Gastroesophageal sphincter (tissue), 4 donors: ENCODE data around the gene DYDC1. TPM values are rescaled to one million over a fixed set of nuclear protein-coding genes. Genes with fewer than 3 reads are reported as not detected.

Source experiments
- ATAC-seq: fragments of 150-250 bp; one replicate; pipeline ENCODE4 v1.9.1; 2016; ENCODE audit warnings: mild to moderate bottlenecking, moderate library complexity
- H3K27ac ChIP-seq, 4 donors: fragments of 200-600 bp; sonication (generic) in 3 of 4; 1 replicate in 3 of 4; 2 replicates in 1 of 4; pipeline ENCODE4 v1.5.1; 2016 to 2019
- H3K27me3 ChIP-seq: fragments of 200-600 bp; sonication (generic); one replicate; pipeline ENCODE4 v1.5.1; 2019
- H3K36me3 ChIP-seq, 2 donors: fragments of 200-600 bp; sonication (generic); one replicate each; pipeline ENCODE4 v1.5.1; 2019; ENCODE audit warnings: control low read depth in 1 of 2
- H3K4me1 ChIP-seq, 3 donors: fragments of 200-600 bp; sonication (generic); 1 replicate in 2 of 3; 2 replicates in 1 of 3; pipeline ENCODE4 v1.5.1; 2016 to 2019; ENCODE audit warnings: control low read depth in 2 of 3
- H3K4me3 ChIP-seq, 2 donors: fragments of 200-600 bp; sonication (generic); one replicate each; pipeline ENCODE4 v1.5.1; 2019; ENCODE audit warnings: mild to moderate bottlenecking in 1 of 2, moderate library complexity in 1 of 2
- H3K9me3 ChIP-seq, 3 donors: fragments of 200-600 bp; sonication (generic); one replicate each; pipeline ENCODE4 v1.5.1; 2017 to 2019; ENCODE audit warnings: control low read depth in 2 of 3
- CTCF ChIP-seq, 4 experiments: fragments of 200-600 bp in 2 of 4; fragments of 450-650 bp in 2 of 4; sonication (generic) in 1 of 4; IDR thresholded peaks; one replicate each; pipeline ENCODE4 v1.5.1; 2017 to 2019; ENCODE audit warnings: antibody characterized with exemption in 4 of 4, mild to moderate bottlenecking in 2 of 4, moderate library complexity in 2 of 4
- EP300 ChIP-seq: sonication (generic); formaldehyde crosslinking; IDR thresholded peaks from one replicate; pipeline ENCODE4 v1.6.1; 2017; ENCODE audit warnings: antibody characterized with exemption, mild to moderate bottlenecking
- POLR2A ChIP-seq, 2 donors: fragments of 450-650 bp; IDR thresholded peaks; one replicate each; pipeline ENCODE4 v1.6.1; 2017; ENCODE audit warnings: antibody characterized with exemption in 2 of 2, mild to moderate bottlenecking in 2 of 2, moderate library complexity in 1 of 2
- POLR2AphosphoS5 ChIP-seq: sonication (generic); formaldehyde crosslinking; IDR thresholded peaks from one replicate; pipeline ENCODE4 v1.6.1; 2017; ENCODE audit warnings: antibody characterized with exemption
- WGBS, 2 donors: methylation state at CpG; one replicate each; pipeline ENCODE4 v1.1.5; 2018; ENCODE audit warnings: low coverage in 1 of 2; 5-methylcytosine and 5-hydroxymethylcytosine counted together
- total RNA-seq, 4 donors: library from RNA; depleted of rRNA; stranded (reverse); fragments of >200 nt; gene quantifications; one replicate each; pipeline ENCODE4 v1.1.0, GENCODE V29; 2016

The DYDC1 gene
- total RNA-seq, 4 donors from 2014 or later, result not detected

DNA sequence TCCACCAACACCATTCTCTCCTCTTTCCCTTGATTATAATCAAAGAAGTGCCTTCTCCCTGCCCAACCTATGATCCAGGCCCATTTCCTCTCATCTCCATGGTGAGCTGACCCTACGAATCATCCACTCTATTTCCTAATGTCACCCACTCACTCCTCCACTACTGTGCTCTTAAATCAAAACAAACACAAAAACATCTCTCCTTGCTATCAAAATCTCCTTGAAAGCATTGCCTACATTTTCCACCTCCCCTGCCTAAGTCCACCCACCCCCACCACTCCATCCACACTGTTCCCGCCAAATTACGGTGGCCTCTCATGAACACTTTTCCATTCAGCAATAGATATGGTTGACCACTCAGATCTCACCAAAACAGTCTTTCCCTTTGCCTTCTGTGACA, 5.3 kb downstream of the DYDC1 start:
- no peak overlapping the region for H3K27ac ChIP-seq
- ATAC-seq, result no peak
- 71 to 94% methylated on average over 3 of the region's 3 CpGs for WGBS, 2 donors
- TF ChIP-seq POLR2AphosphoS5 (no peak), POLR2A (IDR thresholded peaks at IDR 0.05) (no peak), CTCF (IDR thresholded peaks at IDR 0.05) (no peak), EP300 (no peak)
- no peak overlapping the region for H3K4me3 ChIP-seq
- no peaks in the 10 kb centered on the region for H3K36me3 ChIP-seq
- peaks cover 38% of the 10 kb centered on the region for H3K27me3 ChIP-seq
- peaks cover 0 to 2% (median 0%) of the 10 kb centered on the region in 3 donors for H3K4me1 ChIP-seq
- no peaks in the 10 kb centered on the region for H3K9me3 ChIP-seq

DNA sequence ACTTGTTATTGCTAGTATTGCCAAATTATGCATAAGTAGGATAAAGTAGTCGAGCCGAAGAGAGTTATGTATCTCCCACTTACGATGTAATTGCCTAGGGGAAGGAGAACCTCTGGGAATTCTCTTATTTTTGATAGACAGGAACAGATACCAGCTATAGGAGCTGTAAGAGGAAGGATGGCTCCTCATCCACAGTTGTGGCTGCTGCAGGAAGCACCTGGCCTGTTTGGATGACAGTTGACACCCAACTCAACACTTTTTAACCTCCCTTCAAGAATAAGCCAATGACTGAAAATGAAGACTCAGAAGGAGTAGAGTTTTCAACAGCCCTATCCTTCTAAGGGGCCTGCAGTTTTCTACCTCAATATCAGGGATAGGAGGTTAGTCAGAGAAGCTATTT, 6.3 kb downstream of the DYDC1 start:
- no peaks in the 10 kb centered on the region for H3K9me3 ChIP-seq
- H3K4me3 ChIP-seq, result no peak overlapping the region
- H3K36me3 ChIP-seq, result no peaks in the 10 kb centered on the region
- no peaks in the 10 kb centered on the region for H3K4me1 ChIP-seq
- H3K27ac ChIP-seq, result no peak overlapping the region
- TF ChIP-seq CTCF (IDR thresholded peaks at IDR 0.05) (no peak), POLR2AphosphoS5 (no peak), EP300 (no peak), POLR2A (IDR thresholded peaks at IDR 0.05) (no peak)
- ATAC-seq, result no peak
- 60 to 75% methylated on average over 2 to 3 of the region's 3 CpGs for WGBS, 2 donors
- H3K27me3 ChIP-seq, result peaks cover 28% of the 10 kb centered on the region

DNA sequence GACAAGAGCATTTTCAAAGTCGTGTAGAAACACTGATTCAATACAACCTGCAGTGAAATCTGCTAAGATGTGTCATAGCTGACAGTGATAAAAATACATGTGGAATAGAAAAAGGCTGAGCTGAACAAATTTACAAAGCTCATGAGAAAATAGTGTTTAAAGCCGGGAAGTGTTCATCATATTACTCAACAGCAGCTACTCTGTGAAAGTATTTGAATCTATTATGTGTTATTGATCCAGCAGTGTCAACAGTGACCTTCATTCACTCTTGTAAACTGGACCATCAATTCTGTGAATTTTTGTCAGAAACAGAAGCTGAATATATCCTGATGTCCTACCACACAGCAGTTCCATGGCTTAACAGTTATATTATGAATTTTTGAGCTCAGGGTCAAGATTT, 11.6 kb downstream of the DYDC1 start:
- no peak for TF ChIP-seq POLR2A (IDR thresholded peaks at IDR 0.05)
- TF ChIP-seq CTCF (IDR thresholded peaks at IDR 0.05), result no peak
- no peak for TF ChIP-seq EP300
- TF ChIP-seq POLR2AphosphoS5, result no peak
- Histone ChIP-seq H3K9me3 (no peaks in the 10 kb centered on the region), H3K36me3 (no peaks in the 10 kb centered on the region), H3K4me3 (no peak overlapping the region), H3K27ac (no peak overlapping the region), H3K4me1 (no peaks in the 10 kb centered on the region), H3K27me3 (no peaks in the 10 kb centered on the region)
- WGBS, 2 donors, result 54 to 61% methylated on average over 2 of the region's 2 CpGs
- no peak for ATAC-seq

DNA sequence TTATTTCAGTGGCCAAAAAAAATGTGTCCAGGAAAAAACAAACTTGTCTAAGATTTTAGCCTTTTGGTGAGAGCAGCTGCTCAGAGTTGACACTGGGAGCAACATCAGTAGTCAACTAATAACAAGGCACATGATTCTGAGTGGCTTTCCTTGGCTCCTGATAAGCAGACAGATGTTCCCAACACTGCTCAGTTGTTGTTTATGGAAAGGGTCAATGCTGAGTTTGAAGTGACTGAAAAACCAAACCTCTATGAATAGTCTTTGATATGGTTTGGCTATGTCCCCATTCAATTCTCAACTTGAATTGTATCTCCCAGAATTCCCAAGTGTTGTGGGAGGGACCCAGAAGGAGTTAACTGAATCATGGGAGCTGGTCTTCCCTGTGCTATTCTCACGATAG, 12.3 kb downstream of the DYDC1 start:
- TF ChIP-seq POLR2AphosphoS5, result no peak
- no peak for TF ChIP-seq POLR2A (IDR thresholded peaks at IDR 0.05)
- TF ChIP-seq EP300, result no peak
- no peak for TF ChIP-seq CTCF (IDR thresholded peaks at IDR 0.05)
- WGBS, 2 donors, result 70 to 80% methylated on average over 1 of the region's 1 CpG
- no peak overlapping the region for H3K27ac ChIP-seq
- H3K9me3 ChIP-seq, result no peaks in the 10 kb centered on the region
- no peak for ATAC-seq
- H3K36me3 ChIP-seq, result no peaks in the 10 kb centered on the region
- no peak overlapping the region for H3K4me3 ChIP-seq
- H3K4me1 ChIP-seq, result no peaks in the 10 kb centered on the region
- H3K27me3 ChIP-seq, result no peaks in the 10 kb centered on the region

DNA sequence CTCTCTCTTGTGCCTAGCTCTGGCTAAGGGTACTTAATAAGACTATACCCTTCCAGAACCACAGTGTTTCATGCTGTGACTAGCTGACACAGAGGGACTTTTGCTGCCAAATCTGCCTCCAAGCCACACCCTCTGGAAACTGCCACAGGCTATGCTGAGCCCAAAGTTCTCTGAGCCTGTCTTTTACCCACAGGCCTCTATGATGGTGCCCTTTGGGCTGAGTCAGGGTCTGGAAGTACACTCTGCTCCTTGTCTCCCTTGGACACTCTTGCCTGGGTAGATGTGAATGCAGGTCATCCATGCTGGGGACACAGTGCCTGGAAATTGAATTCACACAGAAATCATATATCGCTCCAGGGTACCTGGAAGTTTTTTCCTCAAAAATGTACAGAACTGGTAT, 22.6 kb downstream of the DYDC1 start:
- no peak overlapping the region for H3K4me3 ChIP-seq
- H3K9me3 ChIP-seq, result no peaks in the 10 kb centered on the region
- no peak overlapping the region for H3K27ac ChIP-seq
- H3K36me3 ChIP-seq, result no peaks in the 10 kb centered on the region
- no peak for ATAC-seq
- peaks cover 2% of the 10 kb centered on the region for H3K27me3 ChIP-seq
- TF ChIP-seq CTCF (IDR thresholded peaks at IDR 0.05), result no peak
- no peak for TF ChIP-seq POLR2AphosphoS5
- TF ChIP-seq POLR2A (IDR thresholded peaks at IDR 0.05), result no peak
- TF ChIP-seq EP300, result no peak
- WGBS, 2 donors, result 87 to 100% methylated on average over 1 of the region's 1 CpG
- H3K4me1 ChIP-seq, result no peaks in the 10 kb centered on the region
